Loucy (cell line): ENCODE data around the gene YIF1B.

Experiments
- CTCF ChIP-seq: fragments of 200-600 bp; sonication (generic); conservative IDR thresholded peaks from 2 replicates; pipeline ENCODE4 v1.5.1; 2014; ENCODE audit warnings: mild to moderate bottlenecking, antibody characterized with exemption, low read length
- EZH2phosphoT487 ChIP-seq: fragments of 200-600 bp; IDR thresholded peaks from 2 replicates; pipeline ENCODE4 v1.6.1; 2018; ENCODE audit warnings: antibody characterized with exemption, mild to moderate bottlenecking, moderate library complexity, borderline replicate concordance

GRCh38 chr19:38315657-38316476, at the start of gene YIF1B:
- TF ChIP-seq EZH2phosphoT487, result no peak
- TF ChIP-seq CTCF, result no peak
